GM19351 (cell line): ENCODE results near the gene CFAP20DC.
"Not testable (repeated sequence)": the region's sequence is repeated elsewhere in the genome, so short reads cannot be mapped to it uniquely, and the experiment has no call there.

Source experiments
- ATAC-seq: cut with Tn5 transposase; IDR thresholded peaks from one replicate; pipeline ENCODE4 v1.9.1; 2021; ENCODE audit warnings: mild to moderate bottlenecking, moderate library complexity; ENCODE audit not compliant: unreplicated experiment

Gene CFAP20DC

GRCh38 chr3:59049671-59050331 lies at the start of gene CFAP20DC:
Gene CFAP20DC, minus strand, starts transcription at chr3:59050025. Its CDS starts 394 bp downstream, at chr3:59049631.
- ATAC-seq, result peak; percentile 97

DNA sequence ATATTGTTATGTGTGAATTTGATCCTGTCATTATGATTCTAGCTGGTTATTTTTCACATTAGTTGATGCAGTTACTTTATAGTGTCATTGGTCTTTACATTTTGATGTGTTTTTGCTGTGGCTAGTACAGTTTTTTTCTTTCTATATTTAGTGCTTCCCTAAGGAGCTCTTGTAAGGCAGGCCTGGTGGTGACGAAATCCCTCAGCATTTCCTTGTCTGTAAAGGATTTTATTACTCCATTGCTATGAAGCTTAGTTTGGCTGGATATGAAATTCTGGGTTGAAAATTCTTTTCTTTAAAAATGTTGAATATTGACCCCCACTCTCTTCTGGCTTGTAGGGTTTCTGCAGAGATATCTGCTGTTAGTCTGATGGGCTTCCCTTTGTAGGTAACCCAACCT lies 48.7 kb upstream of the CFAP20DC start:
- ATAC-seq, result not testable (repeated sequence)

GRCh38 chr3:59094446-59094845 lies 44.6 kb upstream of the CFAP20DC start:
- no peak for ATAC-seq

DNA sequence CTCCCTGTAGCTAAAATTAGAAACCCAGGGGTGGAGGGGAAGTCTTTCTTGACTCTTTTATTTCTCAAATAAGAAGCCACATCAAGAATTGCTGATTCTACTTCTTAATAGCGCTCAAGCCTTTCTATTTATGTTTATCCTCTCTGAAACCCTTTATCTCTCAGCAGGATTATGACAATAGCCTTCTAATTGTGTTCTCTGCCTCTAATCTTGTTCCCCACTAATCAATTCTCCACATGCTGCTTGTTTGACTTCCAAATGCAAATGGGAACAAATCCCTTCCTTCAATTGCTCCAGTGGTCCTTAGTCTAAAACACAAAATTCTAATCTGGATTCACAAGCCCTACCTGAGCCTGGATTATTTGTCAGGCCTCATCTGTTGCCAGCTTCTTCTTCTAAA lies 43.7 kb upstream of the CFAP20DC start:
- no peak for ATAC-seq

DNA sequence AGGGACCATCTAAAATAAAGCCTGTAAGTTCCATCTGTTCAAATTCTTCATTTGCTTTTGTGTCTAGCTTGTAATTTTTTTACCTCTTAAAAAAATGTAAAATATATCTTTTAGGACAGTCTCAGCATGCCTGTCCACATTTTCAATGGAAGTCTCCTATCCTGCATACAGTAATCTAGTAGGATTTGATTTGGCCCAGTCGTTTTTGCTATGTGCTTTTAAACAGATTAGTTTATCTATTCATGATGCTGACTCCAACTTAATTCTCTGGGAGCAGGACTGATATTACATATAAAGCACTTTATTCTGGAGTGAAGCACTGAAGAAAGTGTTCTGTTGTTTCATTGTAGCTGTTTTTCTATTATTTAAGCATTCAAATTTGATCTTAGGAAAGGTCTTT lies 38.9 kb upstream of the CFAP20DC start:
- ATAC-seq, result no peak

GRCh38 chr3:59085976-59086375 lies 36.2 kb upstream of the CFAP20DC start:
- no peak for ATAC-seq

DNA sequence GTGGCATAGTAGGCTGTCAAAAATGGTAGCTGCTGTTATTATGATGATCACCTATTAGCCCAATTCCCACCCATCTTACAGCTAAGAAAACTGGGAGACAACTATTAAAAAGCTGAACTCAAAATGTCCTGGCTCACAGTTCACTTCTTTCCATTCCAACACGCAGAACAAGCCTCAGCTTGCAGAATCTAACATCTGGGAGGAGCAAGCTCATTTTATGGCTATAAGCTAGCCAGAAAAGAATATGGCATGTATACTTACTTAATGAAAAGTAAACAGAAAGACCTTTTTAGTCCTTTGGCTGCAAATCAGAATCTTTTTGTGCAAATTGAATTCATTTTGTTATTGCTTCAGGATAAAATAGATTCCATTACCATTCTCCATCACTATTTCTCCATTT lies 34.8 kb upstream of the CFAP20DC start:
- no peak for ATAC-seq

DNA sequence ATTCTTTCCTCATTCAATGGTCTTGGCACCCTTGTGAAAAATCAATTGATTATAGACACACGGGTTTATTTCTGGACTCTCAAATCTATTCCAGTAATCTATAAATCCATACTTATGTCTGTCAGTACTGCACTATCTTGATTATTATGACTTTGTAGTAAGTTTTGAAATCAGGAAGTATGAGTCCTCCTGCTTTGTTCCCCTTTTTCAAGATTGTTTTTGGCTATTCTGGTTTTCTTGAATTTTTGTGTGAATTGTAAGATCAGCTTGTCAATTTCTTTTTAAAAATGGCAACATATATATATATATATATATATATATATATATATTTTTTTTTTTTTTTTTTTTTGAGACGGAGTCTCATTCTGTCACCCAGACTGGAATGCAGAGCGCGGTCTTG lies 32.3 kb upstream of the CFAP20DC start:
- ATAC-seq, result no peak

GRCh38 chr3:59081071-59081470 lies 31.2 kb upstream of the CFAP20DC start:
- no peak for ATAC-seq

DNA sequence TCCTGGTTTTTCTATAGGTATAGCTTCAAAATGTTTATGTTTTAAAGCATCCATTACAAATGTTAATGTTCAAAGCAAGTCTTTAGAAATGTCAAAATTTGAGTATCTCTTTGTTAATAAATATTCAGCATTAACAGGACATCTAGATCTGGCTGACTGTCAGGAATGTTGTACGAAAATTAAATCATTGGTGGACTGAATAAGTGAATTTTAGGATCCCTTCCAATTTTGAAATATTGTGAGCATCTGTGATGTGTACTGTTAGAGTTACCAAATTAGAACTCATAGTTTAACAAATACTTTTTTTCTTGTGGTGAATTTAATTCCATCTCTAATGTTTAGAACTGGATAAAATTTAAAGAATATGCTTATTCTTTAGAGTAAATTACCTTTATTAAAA lies 30.1 kb upstream of the CFAP20DC start:
- no peak for ATAC-seq

DNA sequence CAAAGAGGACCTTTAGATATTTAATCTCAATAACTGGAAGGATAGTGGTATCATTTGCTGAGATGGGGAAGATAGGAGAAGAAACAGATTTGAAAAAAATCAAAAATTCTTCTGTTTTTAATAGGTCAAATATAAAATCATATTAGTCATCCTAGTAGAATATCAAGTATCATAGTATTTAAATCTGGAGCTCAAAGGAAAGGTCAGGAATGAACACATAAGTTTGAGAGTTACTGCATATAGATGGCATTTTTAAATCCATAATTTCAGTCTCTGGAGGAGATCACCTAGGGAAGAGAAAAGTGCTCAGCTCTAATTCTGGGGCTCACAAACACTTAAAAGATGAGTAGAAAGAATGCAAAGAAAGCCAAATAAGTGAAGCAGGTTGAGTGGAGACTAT lies 24.9 kb upstream of the CFAP20DC start:
- ATAC-seq, result no peak

DNA sequence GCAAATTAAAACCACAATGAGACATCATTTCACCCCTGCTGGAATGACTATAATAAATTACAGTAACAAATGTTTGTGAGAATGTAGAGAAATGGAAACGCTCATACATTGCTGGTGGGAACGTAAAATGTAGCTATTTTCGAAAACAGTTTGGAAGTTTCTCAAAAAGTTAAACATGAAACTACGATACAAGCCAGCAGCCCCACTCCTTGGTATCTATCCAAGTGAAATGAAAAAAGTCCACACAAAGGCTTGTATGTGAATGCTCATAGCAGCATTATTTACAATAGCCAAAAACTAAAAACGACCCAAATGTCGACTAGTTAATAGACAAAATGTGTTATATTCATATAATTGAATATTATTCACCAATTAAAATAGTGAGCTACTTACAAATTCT lies 22.9 kb upstream of the CFAP20DC start:
- no peak for ATAC-seq

DNA sequence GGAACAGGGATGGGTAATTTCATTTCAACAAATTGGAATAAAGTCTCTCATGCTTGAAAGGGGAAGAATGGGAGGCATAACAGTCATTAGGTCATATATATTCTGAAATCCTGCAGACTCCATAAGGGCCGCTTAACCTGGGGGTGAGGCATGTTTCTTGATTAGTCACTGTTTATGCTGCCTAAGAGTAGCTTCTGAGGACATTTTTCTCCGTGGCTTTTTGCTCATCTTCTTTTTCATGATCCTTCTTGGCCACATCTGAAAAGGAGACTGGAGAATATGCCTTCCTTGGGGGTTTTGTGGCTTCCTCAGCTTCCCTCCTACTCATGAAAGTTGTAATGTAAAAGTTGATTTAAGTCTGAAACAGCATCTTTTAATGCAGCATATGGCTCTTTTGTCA lies 20.0 kb upstream of the CFAP20DC start:
- no peak for ATAC-seq

GRCh38 chr3:59065240-59065639 lies 15.4 kb upstream of the CFAP20DC start:
- no peak for ATAC-seq

DNA sequence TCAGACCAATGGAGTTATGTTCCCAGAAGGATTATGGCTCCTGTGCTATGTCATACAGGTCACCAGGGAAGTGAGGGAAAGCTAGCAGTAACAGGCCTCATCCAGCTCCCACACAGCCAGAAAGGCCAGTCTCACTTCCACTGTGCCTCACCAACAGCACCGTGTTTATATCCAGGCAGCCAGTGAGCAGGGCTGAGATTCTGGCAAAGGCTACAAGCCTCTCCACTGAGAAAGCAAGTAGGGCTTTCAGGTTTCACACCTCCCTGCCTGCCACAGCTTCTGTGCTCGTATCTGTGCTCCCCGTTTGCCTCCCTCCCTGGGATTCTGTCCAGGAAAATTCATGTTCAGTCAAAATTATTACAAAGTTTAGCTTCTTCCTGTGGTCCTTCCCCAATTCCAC lies 14.9 kb upstream of the CFAP20DC start:
- ATAC-seq, result no peak

DNA sequence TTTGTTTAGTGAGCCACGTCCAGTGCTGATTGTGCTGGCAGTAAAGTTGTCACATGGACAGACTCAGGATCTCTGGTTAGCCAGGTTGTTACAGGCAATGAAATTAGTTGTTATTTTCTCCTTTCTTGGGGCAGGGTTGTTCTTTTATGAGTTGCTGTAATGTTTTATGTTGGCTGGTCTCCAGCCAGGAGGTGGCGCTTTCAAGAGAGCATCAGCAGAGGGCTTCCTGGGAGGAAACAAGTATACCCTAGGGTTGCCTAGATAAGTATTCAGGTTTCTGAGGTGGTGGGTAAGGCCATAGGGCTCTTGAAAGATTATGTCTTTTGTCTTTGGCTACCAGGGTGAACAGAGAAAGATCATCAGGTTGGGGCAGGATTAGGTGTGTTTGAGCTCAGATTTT lies 14.5 kb upstream of the CFAP20DC start:
- no peak for ATAC-seq

DNA sequence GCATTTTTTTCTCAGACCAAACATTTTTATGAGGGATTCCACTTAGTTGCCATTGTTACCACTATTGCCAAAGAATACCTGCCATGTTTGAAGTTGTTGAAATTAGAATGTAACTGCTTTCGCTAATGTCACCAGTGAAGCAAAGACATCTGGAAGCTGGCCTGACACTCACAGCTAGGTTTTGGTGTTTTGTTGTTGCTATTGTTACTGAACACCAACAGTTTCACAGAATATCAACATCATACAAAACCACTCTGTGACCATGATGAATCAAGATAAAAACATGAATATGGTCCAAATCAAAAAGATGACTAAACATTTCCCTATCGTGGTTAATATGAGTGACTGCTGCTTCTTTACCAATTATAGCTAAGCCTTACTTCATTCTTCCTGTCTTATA lies 6.9 kb upstream of the CFAP20DC start:
- no peak for ATAC-seq

DNA sequence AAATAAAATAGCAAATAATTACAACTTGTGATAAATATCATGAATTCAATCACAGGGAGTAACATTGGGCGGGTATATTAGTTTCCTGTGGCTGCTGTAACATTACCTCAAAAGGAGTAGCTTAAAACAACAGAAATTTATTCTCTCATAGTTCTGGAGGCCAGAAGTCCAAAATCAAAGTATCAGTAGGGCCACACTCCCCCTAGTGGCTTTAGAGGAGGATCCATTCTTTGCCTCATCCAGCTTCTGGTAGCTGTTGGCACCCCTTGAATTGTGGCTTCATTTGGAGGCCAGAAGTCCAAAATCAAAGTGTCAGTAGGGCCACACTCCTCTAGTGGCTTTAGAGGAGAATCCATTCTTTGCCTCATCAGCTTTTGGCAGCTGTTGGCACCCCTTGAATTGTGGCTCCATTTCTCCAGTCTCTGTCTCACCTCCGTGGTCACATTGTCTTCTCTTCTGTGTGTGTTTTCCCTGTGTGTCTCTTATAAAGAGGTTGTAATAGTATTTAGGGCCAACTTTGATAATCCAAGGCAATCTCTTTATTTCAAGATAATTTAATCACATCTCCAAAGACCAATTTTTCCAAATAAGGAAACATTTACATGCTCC lies 3.1 kb upstream of the CFAP20DC start:
- no peak for ATAC-seq

DNA sequence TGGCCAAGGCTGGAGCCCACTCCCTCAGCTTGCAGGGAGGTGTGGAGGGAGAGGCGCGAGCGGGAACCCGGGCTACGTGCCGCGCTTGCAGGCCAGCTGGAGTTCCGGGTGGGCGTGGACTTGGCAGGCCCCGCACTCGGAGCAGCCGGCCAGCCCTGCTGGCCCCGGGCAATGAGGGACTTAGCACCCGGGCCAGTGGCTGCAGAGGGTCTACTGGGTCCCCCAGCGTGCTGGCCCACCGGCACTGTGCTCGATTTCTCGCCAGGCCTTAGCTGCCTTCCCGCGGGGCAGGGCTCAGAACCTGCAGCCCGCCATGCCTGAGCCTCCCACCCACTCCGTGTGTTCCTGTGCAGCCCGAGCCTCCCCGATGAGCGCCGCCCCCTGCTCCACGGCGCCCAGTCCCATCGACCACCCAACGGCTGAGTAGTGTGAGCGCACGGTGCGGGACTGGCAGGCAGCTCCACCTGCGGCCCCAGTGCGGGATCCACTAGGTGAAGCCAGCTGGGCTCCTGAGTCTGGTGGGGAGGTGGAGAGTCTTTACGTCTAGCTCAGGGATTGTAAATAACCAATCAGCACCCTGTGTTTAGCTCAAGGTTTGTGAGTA lies 1.1 kb upstream of the CFAP20DC start:
- ATAC-seq, result not testable (repeated sequence)

GRCh38 chr3:59046839-59047238 lies 3.0 kb downstream of the CFAP20DC start:
- ATAC-seq, result no peak

DNA sequence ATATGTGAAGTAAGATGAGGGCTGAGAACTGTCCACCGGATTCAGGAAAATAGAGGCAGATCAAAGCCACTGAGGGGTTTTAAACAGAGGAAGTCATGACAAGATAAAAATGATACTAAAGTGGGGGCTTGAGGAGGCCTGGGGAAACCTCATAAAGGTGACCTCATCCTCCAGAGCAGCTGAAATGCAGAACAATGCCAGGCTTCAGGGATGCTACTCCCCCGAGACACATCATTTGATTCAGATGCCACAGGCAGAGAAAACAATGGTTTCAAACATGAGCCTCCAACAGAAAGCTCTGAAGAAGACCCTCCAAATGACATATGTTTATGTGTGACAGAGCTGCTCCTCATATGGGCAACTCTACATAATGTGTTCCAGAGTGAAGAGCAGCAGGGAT lies 6.4 kb downstream of the CFAP20DC start:
- ATAC-seq, result no peak

DNA sequence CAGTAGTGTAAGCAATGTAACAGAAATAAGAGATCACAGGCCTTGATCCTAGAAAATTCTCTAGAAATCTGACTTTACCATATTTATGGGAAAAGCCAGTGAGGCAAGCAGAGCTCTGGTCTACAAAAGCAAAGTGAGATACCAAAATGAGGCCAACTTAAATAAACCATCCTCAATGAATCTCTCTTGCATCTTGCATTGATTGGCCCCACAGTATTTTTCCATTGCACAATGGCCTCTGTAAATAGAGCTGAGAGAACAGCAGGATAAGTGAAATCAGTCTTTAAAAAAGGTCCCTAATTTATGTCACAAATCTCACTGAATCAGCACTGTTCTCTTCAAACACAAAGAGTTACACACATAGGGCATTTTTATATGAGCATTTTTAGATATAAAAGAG lies 8.9 kb downstream of the CFAP20DC start:
- no peak for ATAC-seq

DNA sequence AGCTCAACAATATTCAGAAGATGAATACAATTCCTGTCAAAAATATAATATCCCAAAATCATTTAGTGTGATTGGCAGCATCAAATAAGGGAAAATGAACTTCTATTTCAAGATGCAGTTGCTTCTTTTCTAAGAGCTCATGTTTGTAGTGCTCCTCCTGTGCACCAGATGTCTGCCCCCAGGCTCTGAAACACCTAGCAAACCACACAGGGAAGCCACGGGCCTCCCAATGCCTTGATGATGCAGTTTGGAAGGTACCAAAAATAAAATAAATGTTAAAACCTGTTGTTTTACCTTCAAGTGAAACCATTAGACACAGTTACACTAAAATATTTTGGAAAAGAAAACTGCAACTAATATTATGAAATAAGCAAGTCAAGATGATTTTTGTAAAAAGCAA lies 22.2 kb downstream of the CFAP20DC start:
- no peak for ATAC-seq
